ENCODE data around the gene PRX.
"Not testable (repeated sequence)": the region's sequence is repeated elsewhere in the genome, so short reads cannot be mapped to it uniquely, and the experiment has no call there.

GRCh38 chr19:40428197-40428596 lies 15.0 kb upstream of the PRX start:
- TF ChIP-seq EZH2 (IDR thresholded peaks at IDR 0.05; ENCODE audit: insufficient read depth, poor library complexity, severe bottlenecking); EZH2phosphoT487 (IDR thresholded peaks at IDR 0.05; ENCODE audit: insufficient read depth, low read depth): not testable (repeated sequence)
